ENCODE measurements around the gene FLT4. TPM values are rescaled to one million over a fixed set of nuclear protein-coding genes. Genes with fewer than 3 reads are reported as not detected.

Gene FLT4
- polyA plus RNA-seq, 1 donor: 10.2 TPM

DNA sequence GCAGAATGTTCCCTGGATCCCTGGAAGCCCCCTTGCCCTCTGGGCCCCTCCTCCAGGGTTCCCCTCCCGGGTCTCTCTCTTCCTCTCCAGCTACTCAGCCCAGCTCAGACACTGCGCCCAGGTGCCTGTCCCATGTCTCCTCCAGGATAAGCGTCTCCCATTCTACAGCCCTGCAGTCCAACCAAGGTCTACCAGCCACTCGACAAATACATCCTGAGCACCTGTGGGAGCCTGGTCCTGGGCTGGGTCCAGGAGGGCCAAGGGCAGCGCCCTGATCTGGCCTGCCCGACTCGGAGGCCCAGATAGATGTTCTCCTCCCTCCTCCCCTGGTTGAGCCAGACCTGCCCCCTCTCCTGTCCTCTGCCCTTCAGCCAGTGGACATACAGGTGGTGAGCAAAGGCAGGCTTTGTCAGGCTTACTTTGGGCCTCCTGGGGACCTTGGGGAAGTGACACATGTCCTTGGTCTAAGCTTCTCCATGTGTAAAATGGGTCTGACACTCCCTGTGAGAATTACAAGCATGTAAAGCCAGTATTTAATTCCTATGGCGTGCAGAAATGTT, 1.4 kb downstream of the FLT4 start:
- Histone ChIP-seq H3K36me3 (ENCODE audit: control insufficient read depth, insufficient read depth, low read length) (no peaks in the 10 kb centered on the region), H3K27me3 (ENCODE audit: control insufficient read depth, insufficient read depth, low read length) (peaks cover 65% of the 10 kb centered on the region), H3K27ac (ENCODE audit: low read length) (no peak overlapping the region), H3K9me3 (ENCODE audit: control insufficient read depth, low read depth, low read length) (no peaks in the 10 kb centered on the region), H3K4me3 (ENCODE audit: low read length) (no peak overlapping the region), H3K4me1 (ENCODE audit: control insufficient read depth, insufficient read depth, low read length) (no peaks in the 10 kb centered on the region)
- WGBS (ENCODE audit: insufficient coverage, low lambda C conversion rate): no CpG with 5 or more reads among the region's 8 CpGs
- no peak for DNase-seq

GRCh38 chr5:180647465-180647864, 1.9 kb downstream of the FLT4 start:
- H3K36me3 ChIP-seq (ENCODE audit: control insufficient read depth, insufficient read depth, low read length): no peaks in the 10 kb centered on the region
- H3K27ac ChIP-seq (ENCODE audit: low read length): no peak overlapping the region
- H3K4me3 ChIP-seq (ENCODE audit: low read length): no peak overlapping the region
- no peaks in the 10 kb centered on the region for H3K4me1 ChIP-seq (ENCODE audit: control insufficient read depth, insufficient read depth, low read length)
- no CpG with 5 or more reads among the region's 8 CpGs for WGBS (ENCODE audit: insufficient coverage, low lambda C conversion rate)
- H3K27me3 ChIP-seq (ENCODE audit: control insufficient read depth, insufficient read depth, low read length): peaks cover 61% of the 10 kb centered on the region
- no peaks in the 10 kb centered on the region for H3K9me3 ChIP-seq (ENCODE audit: control insufficient read depth, low read depth, low read length)
- no peak for DNase-seq

GRCh38 chr5:180646963-180647305, 2.5 kb downstream of the FLT4 start:
- Histone ChIP-seq H3K4me3 (ENCODE audit: low read length) (no peak overlapping the region), H3K36me3 (ENCODE audit: control insufficient read depth, insufficient read depth, low read length) (no peaks in the 10 kb centered on the region), H3K27me3 (ENCODE audit: control insufficient read depth, insufficient read depth, low read length) (peaks cover 56% of the 10 kb centered on the region), H3K9me3 (ENCODE audit: control insufficient read depth, low read depth, low read length) (no peaks in the 10 kb centered on the region), H3K27ac (ENCODE audit: low read length) (no peak overlapping the region), H3K4me1 (ENCODE audit: control insufficient read depth, insufficient read depth, low read length) (no peaks in the 10 kb centered on the region)
- WGBS (ENCODE audit: insufficient coverage, low lambda C conversion rate): no CpG with 5 or more reads among the region's 1 CpG
- DNase-seq: no peak

GRCh38 chr5:180646289-180646962, 3.0 kb downstream of the FLT4 start:
- no peak overlapping the region for H3K27ac ChIP-seq (ENCODE audit: low read length)
- H3K4me3 ChIP-seq (ENCODE audit: low read length): no peak overlapping the region
- no peaks in the 10 kb centered on the region for H3K4me1 ChIP-seq (ENCODE audit: control insufficient read depth, insufficient read depth, low read length)
- WGBS (ENCODE audit: insufficient coverage, low lambda C conversion rate): no CpG with 5 or more reads among the region's 10 CpGs
- H3K9me3 ChIP-seq (ENCODE audit: control insufficient read depth, low read depth, low read length): no peaks in the 10 kb centered on the region
- DNase-seq: no peak
- H3K36me3 ChIP-seq (ENCODE audit: control insufficient read depth, insufficient read depth, low read length): no peaks in the 10 kb centered on the region
- peaks cover 53% of the 10 kb centered on the region for H3K27me3 ChIP-seq (ENCODE audit: control insufficient read depth, insufficient read depth, low read length)

DNA sequence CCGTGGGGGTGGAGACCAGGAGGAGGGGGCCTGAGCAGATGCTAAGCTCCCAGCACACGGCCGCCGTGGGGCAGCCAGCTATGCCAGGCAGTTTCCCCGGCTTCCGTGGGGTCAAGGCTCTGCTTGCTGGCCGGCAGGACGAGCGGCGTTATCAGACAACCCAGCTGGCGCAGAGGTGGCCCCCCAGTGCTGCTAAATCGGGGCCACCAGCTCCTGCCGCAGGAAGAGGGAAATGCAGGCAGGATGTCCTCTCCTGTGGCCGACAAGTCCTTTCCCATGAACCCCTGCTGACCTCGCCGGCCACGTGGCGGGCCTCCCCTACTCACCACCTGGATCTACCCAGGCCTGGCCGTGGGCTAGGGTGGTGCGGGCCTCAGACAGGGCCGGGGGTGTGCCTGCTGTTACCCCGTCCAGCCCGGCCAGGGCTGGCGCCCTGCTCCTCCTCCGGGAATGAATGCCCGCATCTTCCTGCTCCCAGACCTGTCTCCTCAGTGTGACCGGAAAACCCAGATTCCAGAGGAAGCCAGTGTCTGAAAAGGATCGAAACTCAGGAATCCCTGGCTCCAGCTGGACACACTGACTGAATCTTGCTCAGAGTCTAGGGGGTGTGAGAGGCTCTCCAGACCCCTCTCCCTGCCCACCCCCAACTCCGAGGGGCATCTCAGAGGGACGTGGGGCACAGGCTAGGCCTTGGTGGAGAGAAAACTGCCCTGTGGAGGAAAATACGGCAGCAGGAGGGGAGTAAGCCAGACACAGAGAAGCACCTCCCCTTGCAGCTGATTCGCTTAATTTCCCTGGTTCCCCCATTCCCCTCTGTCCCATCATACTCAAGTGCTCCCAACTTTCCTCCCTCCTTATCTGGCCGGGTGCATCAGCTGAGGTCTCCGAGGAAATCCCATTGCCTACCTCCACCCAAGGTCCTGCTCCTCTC, 3.9 kb downstream of the FLT4 start:
- Histone ChIP-seq H3K36me3 (ENCODE audit: control insufficient read depth, insufficient read depth, low read length) (no peaks in the 10 kb centered on the region), H3K4me3 (ENCODE audit: low read length) (no peak overlapping the region), H3K9me3 (ENCODE audit: control insufficient read depth, low read depth, low read length) (no peaks in the 10 kb centered on the region), H3K27me3 (ENCODE audit: control insufficient read depth, insufficient read depth, low read length) (peaks cover 45% of the 10 kb centered on the region), H3K4me1 (ENCODE audit: control insufficient read depth, insufficient read depth, low read length) (no peaks in the 10 kb centered on the region), H3K27ac (ENCODE audit: low read length) (no peak overlapping the region)
- DNase-seq: no peak
- no CpG with 5 or more reads among the region's 34 CpGs for WGBS (ENCODE audit: insufficient coverage, low lambda C conversion rate)

DNA sequence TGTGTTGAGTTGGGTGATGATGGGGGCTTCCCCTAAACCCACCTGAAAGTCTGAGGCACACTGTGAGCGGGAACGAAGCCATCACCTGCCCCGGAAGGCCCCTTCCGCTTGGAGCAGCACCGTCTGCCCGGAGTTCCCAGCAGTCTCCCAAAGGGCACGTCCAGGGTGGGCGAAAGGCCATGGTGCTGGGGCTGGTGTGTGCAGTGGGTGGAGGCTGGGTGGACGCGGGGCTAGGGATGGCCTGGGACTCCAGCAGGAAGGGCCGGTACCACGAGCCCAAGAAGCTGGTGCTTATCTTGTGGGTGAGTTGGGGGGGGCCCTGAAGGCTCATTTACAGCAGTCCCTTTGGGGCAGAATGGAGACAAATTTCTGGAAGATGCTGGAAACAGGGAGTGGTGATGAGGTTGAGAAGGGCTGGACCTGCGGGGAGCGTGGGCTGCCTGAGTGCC, 4.6 kb downstream of the FLT4 start:
- H3K4me1 ChIP-seq (ENCODE audit: control insufficient read depth, insufficient read depth, low read length): no peaks in the 10 kb centered on the region
- WGBS (ENCODE audit: insufficient coverage, low lambda C conversion rate): no CpG with 5 or more reads among the region's 14 CpGs
- no peak for DNase-seq
- H3K4me3 ChIP-seq (ENCODE audit: low read length): no peak overlapping the region
- no peaks in the 10 kb centered on the region for H3K36me3 ChIP-seq (ENCODE audit: control insufficient read depth, insufficient read depth, low read length)
- H3K27ac ChIP-seq (ENCODE audit: low read length): no peak overlapping the region
- H3K27me3 ChIP-seq (ENCODE audit: control insufficient read depth, insufficient read depth, low read length): peaks cover 39% of the 10 kb centered on the region
- H3K9me3 ChIP-seq (ENCODE audit: control insufficient read depth, low read depth, low read length): no peaks in the 10 kb centered on the region

DNA sequence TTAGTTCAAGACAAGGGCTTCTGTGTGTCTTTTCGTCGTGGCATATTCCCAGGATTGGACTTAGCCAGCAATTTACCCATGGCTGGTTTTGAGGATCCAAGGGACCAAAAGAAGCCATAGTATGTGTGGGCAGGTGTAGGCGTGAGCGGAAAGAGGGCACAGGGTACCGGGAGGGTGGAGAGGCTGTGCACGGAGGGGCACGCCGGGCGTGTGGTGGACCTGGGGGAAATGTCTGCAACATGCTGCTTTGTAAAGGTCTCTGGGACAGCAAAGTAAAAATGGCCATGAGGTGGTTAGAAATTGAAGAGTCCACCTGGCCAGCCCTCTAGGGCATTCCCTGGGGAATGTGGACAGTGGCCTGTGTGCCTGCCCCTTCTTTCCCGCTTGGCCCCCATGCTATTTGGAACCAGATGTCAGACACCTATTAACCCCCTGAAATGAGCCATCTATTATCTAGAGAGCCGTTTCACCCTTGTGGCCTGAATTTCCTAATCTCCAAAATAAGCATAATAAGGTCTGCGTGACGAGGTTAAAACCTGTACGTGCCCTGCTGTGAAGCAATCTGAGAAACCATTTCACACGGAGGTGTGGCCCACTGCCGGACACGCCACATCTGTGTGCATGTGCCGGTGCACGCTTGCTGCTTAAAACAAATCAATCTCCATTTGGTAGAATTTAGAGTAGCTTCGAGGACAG, 5.1 kb downstream of the FLT4 start:
- no peak for DNase-seq
- Histone ChIP-seq H3K27ac (ENCODE audit: low read length) (no peak overlapping the region), H3K4me3 (ENCODE audit: low read length) (no peak overlapping the region), H3K36me3 (ENCODE audit: control insufficient read depth, insufficient read depth, low read length) (no peaks in the 10 kb centered on the region), H3K4me1 (ENCODE audit: control insufficient read depth, insufficient read depth, low read length) (no peaks in the 10 kb centered on the region), H3K9me3 (ENCODE audit: control insufficient read depth, low read depth, low read length) (no peaks in the 10 kb centered on the region), H3K27me3 (ENCODE audit: control insufficient read depth, insufficient read depth, low read length) (peaks cover 36% of the 10 kb centered on the region)
- 81% methylated on average over 5 of the region's 20 CpGs for WGBS (ENCODE audit: insufficient coverage, low lambda C conversion rate)

- WGBS (ENCODE audit: insufficient coverage, low lambda C conversion rate): no CpG with 5 or more reads among the region's 17 CpGs
- no peak for DNase-seq
- peaks cover 31% of the 10 kb centered on the region for H3K27me3 ChIP-seq (ENCODE audit: control insufficient read depth, insufficient read depth, low read length)
- H3K27ac ChIP-seq (ENCODE audit: low read length): no peak overlapping the region
- H3K4me1 ChIP-seq (ENCODE audit: control insufficient read depth, insufficient read depth, low read length): no peaks in the 10 kb centered on the region
- no peak overlapping the region for H3K4me3 ChIP-seq (ENCODE audit: low read length)
- H3K36me3 ChIP-seq (ENCODE audit: control insufficient read depth, insufficient read depth, low read length): no peaks in the 10 kb centered on the region
- H3K9me3 ChIP-seq (ENCODE audit: control insufficient read depth, low read depth, low read length): no peaks in the 10 kb centered on the region
These were observed 6.1 kb downstream of the FLT4 start for GRCh38 chr5:180643191-180643851.

- 40% methylated on average over 1 of the region's 9 CpGs for WGBS (ENCODE audit: insufficient coverage, low lambda C conversion rate)
- Histone ChIP-seq H3K4me1 (ENCODE audit: control insufficient read depth, insufficient read depth, low read length) (no peaks in the 10 kb centered on the region), H3K36me3 (ENCODE audit: control insufficient read depth, insufficient read depth, low read length) (no peaks in the 10 kb centered on the region), H3K4me3 (ENCODE audit: low read length) (no peak overlapping the region), H3K9me3 (ENCODE audit: control insufficient read depth, low read depth, low read length) (no peaks in the 10 kb centered on the region), H3K27ac (ENCODE audit: low read length) (no peak overlapping the region), H3K27me3 (ENCODE audit: control insufficient read depth, insufficient read depth, low read length) (peaks cover 26% of the 10 kb centered on the region)
- DNase-seq: no peak
These were observed 6.6 kb downstream of the FLT4 start for GRCh38 chr5:180642779-180643178.
